HG03280 (cell line): ENCODE measurements around the gene CHI3L1.

Experiments
- ATAC-seq: cut with Tn5 transposase; IDR thresholded peaks from one replicate; pipeline ENCODE4 v1.9.1; 2021; ENCODE audit warnings: mild to moderate bottlenecking, moderate library complexity; ENCODE audit not compliant: unreplicated experiment

Gene CHI3L1

GRCh38 chr1:203207751-203208150, 21.2 kb upstream of the CHI3L1 start:
- ATAC-seq = no peak

- no peak for ATAC-seq
Observed at GRCh38 chr1:203206129-203206687, 19.7 kb upstream of the CHI3L1 start.

GRCh38 chr1:203204756-203205155, 18.3 kb upstream of the CHI3L1 start:
- ATAC-seq = no peak

- no peak for ATAC-seq
Observed at GRCh38 chr1:203202431-203203245, 16.1 kb upstream of the CHI3L1 start.

GRCh38 chr1:203201516-203202205, 15.2 kb upstream of the CHI3L1 start:
- no peak for ATAC-seq

GRCh38 chr1:203200916-203201315, 14.4 kb upstream of the CHI3L1 start:
- ATAC-seq = no peak

GRCh38 chr1:203199816-203200571, 13.5 kb upstream of the CHI3L1 start:
- ATAC-seq = no peak

GRCh38 chr1:203199481-203199815, 12.9 kb upstream of the CHI3L1 start:
- no peak for ATAC-seq

- ATAC-seq = no peak
Observed at GRCh38 chr1:203199002-203199401, 12.5 kb upstream of the CHI3L1 start.

GRCh38 chr1:203197625-203198024, 11.1 kb upstream of the CHI3L1 start:
- ATAC-seq = no peak

GRCh38 chr1:203196371-203196770, 9.9 kb upstream of the CHI3L1 start:
- no peak for ATAC-seq

GRCh38 chr1:203190949-203191348, 4.4 kb upstream of the CHI3L1 start:
- no peak for ATAC-seq

- no peak for ATAC-seq
Observed at GRCh38 chr1:203189951-203190352, 3.4 kb upstream of the CHI3L1 start.

- ATAC-seq = no peak
Observed at GRCh38 chr1:203188686-203189232, 2.3 kb upstream of the CHI3L1 start.

- no peak for ATAC-seq
Observed at GRCh38 chr1:203187689-203188264, 1.3 kb upstream of the CHI3L1 start.

- ATAC-seq = no peak
Observed at GRCh38 chr1:203187304-203187685, 791 bp upstream of the CHI3L1 start.

- ATAC-seq = no peak
Observed at GRCh38 chr1:203186091-203186445, 436 bp downstream of the CHI3L1 start.

- ATAC-seq = no peak
Observed at GRCh38 chr1:203185585-203185984, 919 bp downstream of the CHI3L1 start.

- no peak for ATAC-seq
Observed at GRCh38 chr1:203185061-203185461, 1.4 kb downstream of the CHI3L1 start.

- no peak for ATAC-seq
Observed at GRCh38 chr1:203184467-203184866, 2.0 kb downstream of the CHI3L1 start.

GRCh38 chr1:203183828-203184227, 2.7 kb downstream of the CHI3L1 start:
- no peak for ATAC-seq
